Stimulated activated CD8-positive, alpha-beta memory T cell treated with anti-CD3 and anti-CD28 coated beads, Interleukin-12 subunit alpha, Interleukin-12 subunit beta, amount 100 ng/mL, for 4 hours (primary cell): ENCODE measurements around the gene PHF14.

Source experiments
- DNase-seq: peaks from one replicate; pipeline ENCODE4 v3.0.0-alpha.2; 2020; ENCODE audit warnings: low read depth

The PHF14 gene

GRCh38 chr7:11172835-11173234 is 199.2 kb downstream of the PHF14 start:
- no peak for DNase-seq

- DNase-seq: no peak
Measured at GRCh38 chr7:11175371-11175770, 201.7 kb downstream of the PHF14 start.

- DNase-seq: no peak
Measured at GRCh38 chr7:11175887-11176286, 202.2 kb downstream of the PHF14 start.

GRCh38 chr7:11176985-11177555 is 203.4 kb downstream of the PHF14 start:
- DNase-seq: no peak

GRCh38 chr7:11177793-11178192 is 204.1 kb downstream of the PHF14 start:
- DNase-seq: no peak

GRCh38 chr7:11181590-11181989 is 207.9 kb downstream of the PHF14 start:
- no peak for DNase-seq

GRCh38 chr7:11182736-11183135 is 209.1 kb downstream of the PHF14 start:
- DNase-seq: no peak

- no peak for DNase-seq
Measured at GRCh38 chr7:11185179-11185815, 211.6 kb downstream of the PHF14 start.

- DNase-seq: no peak
Measured at GRCh38 chr7:11188529-11189310, 215.0 kb downstream of the PHF14 start.

GRCh38 chr7:11191081-11191480 is 217.4 kb downstream of the PHF14 start:
- no peak for DNase-seq

GRCh38 chr7:11191574-11192220 is 218.0 kb downstream of the PHF14 start:
- DNase-seq: no peak

- DNase-seq: no peak
Measured at GRCh38 chr7:11192506-11192905, 218.8 kb downstream of the PHF14 start.

- DNase-seq: no peak
Measured at GRCh38 chr7:11193131-11193867, 219.6 kb downstream of the PHF14 start.

- DNase-seq: no peak
Measured at GRCh38 chr7:11193888-11194287, 220.2 kb downstream of the PHF14 start.

- DNase-seq: no peak
Measured at GRCh38 chr7:11194492-11194891, 220.8 kb downstream of the PHF14 start.

- no peak for DNase-seq
Measured at GRCh38 chr7:11195502-11195901, 221.8 kb downstream of the PHF14 start.

GRCh38 chr7:11196143-11196542 is 222.5 kb downstream of the PHF14 start:
- no peak for DNase-seq

GRCh38 chr7:11203224-11203623 is 229.6 kb downstream of the PHF14 start:
- DNase-seq: no peak

- no peak for DNase-seq
Measured at GRCh38 chr7:11203683-11204082, 230.0 kb downstream of the PHF14 start.

- DNase-seq: no peak
Measured at GRCh38 chr7:11206177-11206899, 232.7 kb downstream of the PHF14 start.

- DNase-seq: no peak
Measured at GRCh38 chr7:11207565-11207964, 233.9 kb downstream of the PHF14 start.
